ENCODE measurements around the gene EIF3F. TPM values are rescaled to one million over a fixed set of nuclear protein-coding genes. Genes with fewer than 3 reads are reported as not detected.

The EIF3F gene
- total and polyA plus RNA-seq, 5 donors from 2014 or later, result 331 to 507 (median 458) TPM

- Histone ChIP-seq H3K27ac (ENCODE audit: insufficient read depth, low read length, poor library complexity, severe bottlenecking) (no peak overlapping the region), H3K36me3 (ENCODE audit: control insufficient read depth, insufficient read depth, low read length) (no peaks in the 10 kb centered on the region), H3K27me3 (ENCODE audit: control insufficient read depth, insufficient read depth, low read length) (peaks cover 2% of the 10 kb centered on the region), H3K4me3 (ENCODE audit: low read depth, low read length) (no peak overlapping the region), H3K9me3 (ENCODE audit: control insufficient read depth in 2 of 2, low read length in 2 of 2) (no peaks in the 10 kb centered on the region), H3K4me1 (ENCODE audit: control insufficient read depth, insufficient read depth, low read length, poor library complexity, severe bottlenecking) (peaks cover 7% of the 10 kb centered on the region)
- ATAC-seq (ENCODE audit: low read depth in 2 of 2), result peak; percentile 65 to 66
- no peaks in the 10 kb centered on the region for H3K36me3 Mint-ChIP-seq
- peak in 2 of 3 donors; percentile 27 to 36 for DNase-seq
- H3K9me3 Mint-ChIP-seq, result peaks cover 0 to 1% (median 0%) of the 10 kb centered on the region in 7 donors
- peaks cover 24% of the 10 kb centered on the region for H3K27me3 Mint-ChIP-seq
- H3K27ac Mint-ChIP-seq, result peak overlapping the region in 2 of 3 donors; percentile 31 to 65
- H3K4me3 Mint-ChIP-seq, result peak overlapping the region in 2 of 4 donors; percentile 20 to 66
- H3K4me1 Mint-ChIP-seq, result peaks cover 2 to 9% (median 7%) of the 10 kb centered on the region in 4 donors
Observed at GRCh38 chr11:8033305-8034105, 46.4 kb downstream of the EIF3F start.

DNA sequence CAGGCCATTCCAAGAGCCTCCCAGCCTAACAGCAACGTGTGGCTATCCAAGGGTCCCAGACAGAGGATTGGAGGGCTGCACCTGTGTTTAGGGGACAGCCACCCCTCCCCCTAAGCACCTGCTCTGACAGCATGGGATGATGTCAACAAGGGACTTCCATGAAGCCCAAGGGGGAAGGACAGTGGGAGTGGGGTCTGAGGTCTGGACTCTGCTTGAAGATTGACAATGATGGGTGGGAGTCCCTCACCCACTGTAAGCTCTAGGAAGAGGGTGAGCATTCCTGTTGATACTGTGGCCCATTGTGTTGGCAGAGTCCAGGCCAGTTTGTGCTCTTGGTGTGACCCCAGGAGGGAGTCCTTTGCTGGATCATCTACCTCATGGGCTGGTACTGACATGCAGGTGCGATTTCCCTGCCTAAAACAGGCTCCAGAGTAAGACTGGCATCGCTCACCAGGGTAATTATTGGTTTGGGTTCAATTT lies 47.0 kb downstream of the EIF3F start:
- Mint-ChIP-seq H3K36me3 (no peaks in the 10 kb centered on the region), H3K27me3 (peaks cover 24% of the 10 kb centered on the region), H3K9me3 (peaks cover 0 to 1% (median 0%) of the 10 kb centered on the region in 7 donors), H3K4me1 (peaks cover 2 to 9% (median 7%) of the 10 kb centered on the region in 4 donors), H3K27ac (no peak overlapping the region), H3K4me3 (no peak overlapping the region)
- DNase-seq, result no peak
- peaks cover 7% of the 10 kb centered on the region for H3K4me1 ChIP-seq (ENCODE audit: control insufficient read depth, insufficient read depth, low read length, poor library complexity, severe bottlenecking)
- H3K36me3 ChIP-seq (ENCODE audit: control insufficient read depth, insufficient read depth, low read length), result no peaks in the 10 kb centered on the region
- peaks cover 2% of the 10 kb centered on the region for H3K27me3 ChIP-seq (ENCODE audit: control insufficient read depth, insufficient read depth, low read length)
- ATAC-seq (ENCODE audit: low read depth in 2 of 2), result no peak
- no peak overlapping the region for H3K27ac ChIP-seq (ENCODE audit: insufficient read depth, low read length, poor library complexity, severe bottlenecking)
- no peak overlapping the region for H3K4me3 ChIP-seq (ENCODE audit: low read depth, low read length)
- no peaks in the 10 kb centered on the region for H3K9me3 ChIP-seq (ENCODE audit: control insufficient read depth in 2 of 2, low read length in 2 of 2)

- ATAC-seq (ENCODE audit: low read depth in 2 of 2), result no peak
Observed at GRCh38 chr11:8034604-8035190, 47.6 kb downstream of the EIF3F start.

DNA sequence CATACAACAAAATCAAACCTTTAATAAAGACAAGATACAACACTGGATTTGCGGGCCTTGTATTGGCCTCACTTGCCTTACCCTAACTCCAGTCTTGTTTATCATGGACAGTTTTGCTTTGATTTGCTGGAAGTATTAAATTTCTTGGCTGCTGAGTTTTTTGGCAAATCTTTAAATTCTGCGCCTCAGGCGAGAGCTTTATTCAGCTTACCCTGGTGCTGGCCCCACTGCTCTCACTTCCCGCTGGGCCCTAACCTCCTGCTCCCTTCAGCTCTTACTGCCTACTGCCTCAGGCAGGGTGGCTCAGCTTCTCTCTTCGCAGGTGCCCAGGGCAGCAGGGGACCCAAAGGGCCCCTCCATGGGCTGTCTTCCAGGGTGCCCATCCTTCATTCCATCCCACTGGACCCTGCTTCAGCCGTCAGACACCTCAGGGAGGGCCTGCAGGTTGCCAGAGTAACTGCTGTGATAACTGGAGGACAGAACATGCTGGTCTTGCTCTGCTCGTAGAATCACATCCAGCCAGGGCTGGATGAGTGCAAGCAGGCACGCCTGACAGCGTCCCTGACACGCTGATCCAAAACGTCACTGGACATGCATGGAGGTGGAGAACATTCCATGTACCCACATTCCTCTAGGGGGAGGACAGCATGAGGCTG lies 48.2 kb downstream of the EIF3F start:
- Histone ChIP-seq H3K4me3 (ENCODE audit: low read depth, low read length) (no peak overlapping the region), H3K27ac (ENCODE audit: insufficient read depth, low read length, poor library complexity, severe bottlenecking) (no peak overlapping the region), H3K4me1 (ENCODE audit: control insufficient read depth, insufficient read depth, low read length, poor library complexity, severe bottlenecking) (peaks cover 7% of the 10 kb centered on the region), H3K36me3 (ENCODE audit: control insufficient read depth, insufficient read depth, low read length) (no peaks in the 10 kb centered on the region), H3K27me3 (ENCODE audit: control insufficient read depth, insufficient read depth, low read length) (peaks cover 2% of the 10 kb centered on the region), H3K9me3 (ENCODE audit: control insufficient read depth in 2 of 2, low read length in 2 of 2) (no peaks in the 10 kb centered on the region)
- ATAC-seq (ENCODE audit: low read depth in 2 of 2), result no peak
- peaks cover 24% of the 10 kb centered on the region for H3K27me3 Mint-ChIP-seq
- peaks cover 2 to 9% (median 7%) of the 10 kb centered on the region in 4 donors for H3K4me1 Mint-ChIP-seq
- no peaks in the 10 kb centered on the region for H3K36me3 Mint-ChIP-seq
- peaks cover 0 to 1% (median 0%) of the 10 kb centered on the region in 7 donors for H3K9me3 Mint-ChIP-seq
- no peak overlapping the region for H3K27ac Mint-ChIP-seq
- H3K4me3 Mint-ChIP-seq, result no peak overlapping the region
- no peak for DNase-seq

More at GRCh38 chr11:8034604-8035190, 47.6 kb downstream of the EIF3F start:
- Mint-ChIP-seq H3K27ac (no peak overlapping the region), H3K4me3 (no peak overlapping the region), H3K27me3 (peaks cover 24% of the 10 kb centered on the region), H3K9me3 (peaks cover 0 to 1% (median 0%) of the 10 kb centered on the region in 7 donors), H3K4me1 (peaks cover 2 to 9% (median 7%) of the 10 kb centered on the region in 4 donors), H3K36me3 (no peaks in the 10 kb centered on the region)
- Histone ChIP-seq H3K36me3 (ENCODE audit: control insufficient read depth, insufficient read depth, low read length) (no peaks in the 10 kb centered on the region), H3K27ac (ENCODE audit: insufficient read depth, low read length, poor library complexity, severe bottlenecking) (no peak overlapping the region), H3K27me3 (ENCODE audit: control insufficient read depth, insufficient read depth, low read length) (peaks cover 2% of the 10 kb centered on the region), H3K9me3 (ENCODE audit: control insufficient read depth in 2 of 2, low read length in 2 of 2) (no peaks in the 10 kb centered on the region), H3K4me1 (ENCODE audit: control insufficient read depth, insufficient read depth, low read length, poor library complexity, severe bottlenecking) (peaks cover 7% of the 10 kb centered on the region), H3K4me3 (ENCODE audit: low read depth, low read length) (no peak overlapping the region)
- DNase-seq, result no peak

GRCh38 chr11:8036002-8036802 lies 49.1 kb downstream of the EIF3F start:
- Histone ChIP-seq H3K27ac (ENCODE audit: insufficient read depth, low read length, poor library complexity, severe bottlenecking) (no peak overlapping the region), H3K9me3 (ENCODE audit: control insufficient read depth in 2 of 2, low read length in 2 of 2) (no peaks in the 10 kb centered on the region), H3K27me3 (ENCODE audit: control insufficient read depth, insufficient read depth, low read length) (peaks cover 2% of the 10 kb centered on the region), H3K4me1 (ENCODE audit: control insufficient read depth, insufficient read depth, low read length, poor library complexity, severe bottlenecking) (peaks cover 7% of the 10 kb centered on the region), H3K36me3 (ENCODE audit: control insufficient read depth, insufficient read depth, low read length) (no peaks in the 10 kb centered on the region), H3K4me3 (ENCODE audit: low read depth, low read length) (no peak overlapping the region)
- no peaks in the 10 kb centered on the region for H3K36me3 Mint-ChIP-seq
- DNase-seq (no peak), ATAC-seq (ENCODE audit: low read depth in 2 of 2) (no peak)
- no peak overlapping the region for H3K4me3 Mint-ChIP-seq
- H3K27me3 Mint-ChIP-seq, result peaks cover 24% of the 10 kb centered on the region
- H3K27ac Mint-ChIP-seq, result no peak overlapping the region
- H3K9me3 Mint-ChIP-seq, result peaks cover 0 to 1% (median 0%) of the 10 kb centered on the region in 7 donors
- peaks cover 2 to 9% (median 7%) of the 10 kb centered on the region in 4 donors for H3K4me1 Mint-ChIP-seq

DNA sequence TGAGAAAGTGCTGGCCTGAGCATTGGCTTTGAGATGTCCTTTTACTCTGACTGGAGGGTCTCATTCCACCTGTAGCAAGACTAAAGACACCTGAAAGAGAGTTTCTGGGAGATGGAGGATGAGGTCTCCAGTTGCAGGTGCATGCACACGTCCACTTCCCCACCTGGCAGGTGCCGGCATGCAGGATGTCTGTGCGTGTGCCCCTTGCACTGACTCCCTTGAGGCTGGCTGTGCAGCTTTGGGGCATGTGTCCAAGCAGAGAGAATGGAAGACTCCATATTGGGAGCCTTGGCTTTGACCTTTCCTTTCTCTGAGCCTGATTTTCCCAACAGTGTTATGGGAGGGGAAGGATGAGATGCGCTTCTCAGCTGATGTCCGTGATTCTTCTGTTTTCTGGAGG lies 49.8 kb downstream of the EIF3F start:
- DNase-seq, result no peak
- no peaks in the 10 kb centered on the region for H3K36me3 Mint-ChIP-seq
- H3K9me3 Mint-ChIP-seq, result peaks cover 0 to 1% (median 0%) of the 10 kb centered on the region in 7 donors
- Histone ChIP-seq H3K4me3 (ENCODE audit: low read depth, low read length) (no peak overlapping the region), H3K4me1 (ENCODE audit: control insufficient read depth, insufficient read depth, low read length, poor library complexity, severe bottlenecking) (peaks cover 7% of the 10 kb centered on the region), H3K9me3 (ENCODE audit: control insufficient read depth in 2 of 2, low read length in 2 of 2) (no peaks in the 10 kb centered on the region), H3K27ac (ENCODE audit: insufficient read depth, low read length, poor library complexity, severe bottlenecking) (no peak overlapping the region), H3K27me3 (ENCODE audit: control insufficient read depth, insufficient read depth, low read length) (peaks cover 2% of the 10 kb centered on the region), H3K36me3 (ENCODE audit: control insufficient read depth, insufficient read depth, low read length) (no peaks in the 10 kb centered on the region)
- H3K27me3 Mint-ChIP-seq, result peaks cover 24% of the 10 kb centered on the region
- no peak overlapping the region for H3K4me3 Mint-ChIP-seq
- ATAC-seq (ENCODE audit: low read depth in 2 of 2), result no peak
- H3K4me1 Mint-ChIP-seq, result peaks cover 2 to 9% (median 7%) of the 10 kb centered on the region in 4 donors
- peak overlapping the region in 1 of 3 donors; percentile 28 for H3K27ac Mint-ChIP-seq

DNA sequence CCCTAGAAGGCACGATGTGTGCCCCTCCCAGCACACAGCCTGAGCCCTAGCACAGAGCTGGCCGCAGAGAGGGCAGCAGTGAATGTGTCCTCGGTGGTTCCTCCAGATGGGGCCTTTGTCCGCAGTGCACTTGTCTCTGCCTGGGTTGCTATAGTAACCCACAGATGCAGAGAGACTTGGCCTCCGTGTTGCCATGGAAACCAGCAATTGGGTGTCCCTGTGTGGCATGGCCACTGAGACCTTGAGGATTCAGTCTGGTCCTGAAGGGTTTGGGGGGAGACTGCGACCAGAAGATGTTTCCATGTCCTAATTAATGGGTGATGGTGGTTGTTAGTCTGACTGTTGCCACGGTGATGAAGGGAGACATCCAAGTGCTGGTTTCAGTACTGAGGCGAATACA lies 51.3 kb downstream of the EIF3F start:
- DNase-seq, result no peak
- Histone ChIP-seq H3K9me3 (ENCODE audit: control insufficient read depth in 2 of 2, low read length in 2 of 2) (no peaks in the 10 kb centered on the region), H3K27ac (ENCODE audit: insufficient read depth, low read length, poor library complexity, severe bottlenecking) (no peak overlapping the region), H3K27me3 (ENCODE audit: control insufficient read depth, insufficient read depth, low read length) (peaks cover under 1% of the 10 kb centered on the region), H3K4me3 (ENCODE audit: low read depth, low read length) (no peak overlapping the region), H3K4me1 (ENCODE audit: control insufficient read depth, insufficient read depth, low read length, poor library complexity, severe bottlenecking) (peaks cover 1% of the 10 kb centered on the region), H3K36me3 (ENCODE audit: control insufficient read depth, insufficient read depth, low read length) (no peaks in the 10 kb centered on the region)
- H3K4me1 Mint-ChIP-seq, result peaks cover 0 to 3% (median 0%) of the 10 kb centered on the region in 4 donors
- H3K27me3 Mint-ChIP-seq, result peaks cover 14% of the 10 kb centered on the region
- no peak overlapping the region for H3K4me3 Mint-ChIP-seq
- peaks cover 0 to 1% (median 0%) of the 10 kb centered on the region in 7 donors for H3K9me3 Mint-ChIP-seq
- H3K27ac Mint-ChIP-seq, result no peak overlapping the region
- ATAC-seq (ENCODE audit: low read depth in 2 of 2), result no peak
- H3K36me3 Mint-ChIP-seq, result no peaks in the 10 kb centered on the region

Data from CD4-positive, CD25-positive, alpha-beta regulatory T cell (primary cell).